ENCODE data around the gene GRIA4.

DNA sequence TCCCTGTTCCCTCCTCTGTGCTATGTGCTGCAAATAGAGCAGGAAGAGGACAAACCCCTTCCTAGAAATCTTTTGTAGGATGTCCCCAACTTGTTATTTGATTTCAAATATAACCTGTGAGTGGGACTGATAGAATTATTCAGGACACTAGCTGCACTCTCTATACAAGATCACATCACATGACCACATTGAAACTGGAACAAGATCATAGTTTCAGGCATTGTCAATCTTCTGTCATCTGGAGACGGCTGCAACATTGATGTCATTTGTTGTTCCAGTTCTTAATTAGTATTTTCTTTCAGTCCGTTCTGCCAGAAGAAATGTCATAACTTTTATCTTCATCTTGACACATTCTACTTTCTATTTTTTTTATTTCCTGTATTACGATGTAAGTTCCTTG lies 89.3 kb downstream of the GRIA4 start:
- TF ChIP-seq ELK1 (IDR thresholded peaks at IDR 0.05; ENCODE audit: low read depth, low read length): no peak
- no peak for TF ChIP-seq POLR2A (IDR thresholded peaks at IDR 0.05; ENCODE audit: low read length)
- no peak for TF ChIP-seq CTCF (IDR thresholded peaks at IDR 0.05)
- no peak for TF ChIP-seq MYC (IDR thresholded peaks at IDR 0.05; ENCODE audit: borderline replicate concordance, low read length)
- no peak for TF ChIP-seq CHD2 (IDR thresholded peaks at IDR 0.05; ENCODE audit: low read length, partially characterized antibody)
- TF ChIP-seq JUN (IDR thresholded peaks at IDR 0.05): no peak
- no peak for TF ChIP-seq NPAS2 (CRISPR knock-in tag; IDR thresholded peaks at IDR 0.05; ENCODE audit: borderline replicate concordance)
- TF ChIP-seq KDM1A (IDR thresholded peaks at IDR 0.05; ENCODE audit: low read depth): no peak
- TF ChIP-seq RARB (CRISPR knock-in tag; IDR thresholded peaks at IDR 0.05): no peak
- TF ChIP-seq CHD4 (IDR thresholded peaks at IDR 0.05; ENCODE audit: borderline replicate concordance): no peak

Data from A549 (cell line).